GM13976 (cell line): ENCODE data around the gene PSME2.

Experiments
- DNase-seq: peaks from one replicate; pipeline ENCODE4 v3.0.0; 2012; ENCODE audit warnings: low spot score
- in situ Hi-C: fragments of 300-500 bp; cut with MboI; formaldehyde crosslinking; loops from one replicate; pipeline ENCODE4 v1.12.0; 2022; ENCODE audit warnings: low sequenced_read_pairs, mixed read lengths, inconsistent platforms; ENCODE audit not compliant: unreplicated experiment
- TF ChIP-seq, protein P1 (sequence below): IDR thresholded peaks from 2 replicates; pipeline ENCODE4 v1.5.1; 2012; ENCODE audit warnings: borderline replicate concordance, mild to moderate bottlenecking; ENCODE audit not compliant: insufficient read depth; ENCODE audit errors: extremely low read depth, missing control alignments, control extremely low read depth

PSME2 gene

DNA sequence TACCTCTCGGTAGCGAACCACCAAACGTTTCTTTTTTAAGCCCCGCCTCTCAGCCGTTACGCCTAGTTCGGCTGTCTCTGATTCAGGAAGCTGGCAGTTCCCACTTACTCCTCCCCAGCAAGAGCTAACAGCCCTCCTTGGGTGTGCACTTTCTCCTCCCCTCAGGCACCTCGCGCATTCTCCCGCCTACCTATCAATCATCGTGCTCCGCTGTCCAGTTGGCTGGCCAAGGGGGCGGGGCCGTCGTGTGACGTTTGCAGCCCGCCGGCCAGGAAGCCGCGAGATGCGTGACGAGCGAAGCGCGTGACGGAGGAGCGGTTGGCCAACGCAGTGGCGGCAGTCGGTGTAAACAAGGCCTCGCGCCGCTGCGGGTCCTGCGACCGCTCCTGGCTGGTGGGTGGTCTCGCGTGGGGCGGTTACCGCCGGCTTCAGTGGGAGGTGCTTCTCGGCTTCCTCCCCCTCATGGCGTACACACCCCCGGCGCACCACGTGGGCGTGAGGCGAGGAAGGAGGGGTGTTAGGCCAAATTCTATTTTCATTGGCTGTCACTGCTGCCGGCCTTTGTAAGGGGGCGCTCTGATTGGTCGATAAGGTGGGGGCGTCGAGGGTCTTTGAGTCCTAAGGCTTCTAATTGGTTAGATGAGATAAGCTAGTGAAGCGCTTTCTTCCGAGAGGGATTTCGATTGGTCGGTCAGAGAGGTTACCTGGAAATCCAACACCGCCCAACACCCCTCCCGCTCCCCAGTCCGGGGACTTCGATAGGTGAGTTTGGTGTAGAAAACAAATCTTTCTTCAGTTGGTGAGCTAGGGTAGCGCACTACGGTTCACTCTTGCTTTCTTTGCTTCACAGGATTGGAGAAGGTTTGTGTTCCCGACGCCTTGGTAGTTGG, 31.6 kb downstream of the PSME2 start, which contains the start of the genes DCAF11 and NRL:
DCAF11 (plus strand) TSS at position 246 of the 890 bp plus-strand sequence. CDS start 818 bp downstream, outside the sequence.
NRL (minus strand) TSS at position 418 of the 890 bp plus-strand sequence. CDS start 32,101 bp downstream, outside the sequence.
- TF ChIP-seq, protein P1, sequence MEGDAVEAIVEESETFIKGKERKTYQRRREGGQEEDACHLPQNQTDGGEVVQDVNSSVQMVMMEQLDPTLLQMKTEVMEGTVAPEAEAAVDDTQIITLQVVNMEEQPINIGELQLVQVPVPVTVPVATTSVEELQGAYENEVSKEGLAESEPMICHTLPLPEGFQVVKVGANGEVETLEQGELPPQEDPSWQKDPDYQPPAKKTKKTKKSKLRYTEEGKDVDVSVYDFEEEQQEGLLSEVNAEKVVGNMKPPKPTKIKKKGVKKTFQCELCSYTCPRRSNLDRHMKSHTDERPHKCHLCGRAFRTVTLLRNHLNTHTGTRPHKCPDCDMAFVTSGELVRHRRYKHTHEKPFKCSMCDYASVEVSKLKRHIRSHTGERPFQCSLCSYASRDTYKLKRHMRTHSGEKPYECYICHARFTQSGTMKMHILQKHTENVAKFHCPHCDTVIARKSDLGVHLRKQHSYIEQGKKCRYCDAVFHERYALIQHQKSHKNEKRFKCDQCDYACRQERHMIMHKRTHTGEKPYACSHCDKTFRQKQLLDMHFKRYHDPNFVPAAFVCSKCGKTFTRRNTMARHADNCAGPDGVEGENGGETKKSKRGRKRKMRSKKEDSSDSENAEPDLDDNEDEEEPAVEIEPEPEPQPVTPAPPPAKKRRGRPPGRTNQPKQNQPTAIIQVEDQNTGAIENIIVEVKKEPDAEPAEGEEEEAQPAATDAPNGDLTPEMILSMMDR = no peak
- in situ Hi-C loops = no loop called here

DNA sequence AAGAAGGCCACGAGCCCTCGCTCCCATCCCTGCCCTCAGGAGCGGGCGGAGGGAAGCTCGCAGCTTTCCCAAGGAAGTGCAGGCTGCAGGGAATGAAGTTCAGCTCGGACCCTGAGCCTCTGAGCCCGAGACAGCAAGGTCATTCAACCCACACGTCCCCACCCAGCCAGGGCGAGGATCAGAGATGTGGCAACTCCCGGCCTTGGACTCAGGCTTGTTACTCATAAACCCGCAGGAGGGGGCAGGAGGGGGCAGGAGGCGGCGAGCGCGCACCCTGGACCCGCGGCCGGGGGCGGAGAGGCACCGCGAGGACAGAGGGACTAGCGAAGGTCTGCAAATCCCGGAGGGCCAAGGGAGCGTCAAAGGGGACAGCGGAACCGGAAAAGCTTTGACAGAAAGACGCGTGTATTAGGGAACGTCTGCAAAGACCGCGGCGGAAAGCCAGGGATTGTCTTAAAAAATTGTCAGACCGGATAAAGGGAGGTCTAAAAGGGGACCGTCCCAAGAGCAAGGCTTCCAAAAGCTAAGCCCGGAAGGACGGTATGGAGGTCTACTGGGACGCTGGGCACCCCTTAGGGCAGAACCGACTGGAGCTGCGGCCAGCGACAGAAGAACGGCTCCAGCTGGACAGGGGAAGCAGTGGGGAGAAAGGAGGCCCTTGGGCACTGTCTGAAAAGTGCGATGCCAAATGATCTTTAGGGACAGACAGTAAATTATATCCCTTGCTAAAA, 32.4 kb downstream of the PSME2 start:
- peak; percentile 85 for DNase-seq
- in situ Hi-C loops = no loop called here
- TF ChIP-seq, protein P1 = no peak

More for the DNA sequence above, 31.6 kb downstream of the PSME2 start, which contains the start of the genes DCAF11 and NRL:
- peak; percentile 98 for DNase-seq

DNA sequence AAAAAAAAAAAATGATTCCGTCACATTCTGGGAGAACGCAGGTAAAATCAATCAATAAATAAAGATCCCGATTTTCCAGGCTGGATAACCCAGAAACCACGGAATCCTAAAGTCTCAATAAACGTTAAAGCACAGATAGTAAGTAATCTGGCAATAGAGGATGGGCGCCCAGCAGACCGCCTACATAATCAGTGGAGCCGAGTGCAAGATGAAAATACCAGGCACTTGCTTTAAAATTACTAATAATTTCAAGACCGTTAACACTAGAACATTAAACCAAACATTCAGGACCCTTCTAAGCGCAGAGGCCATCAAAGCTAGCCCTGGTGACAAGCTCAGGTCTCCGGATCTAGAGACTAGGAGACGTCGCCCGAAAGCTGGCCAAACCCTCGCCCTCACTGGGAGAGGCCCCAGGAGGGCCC, 33.0 kb downstream of the PSME2 start:
- in situ Hi-C loops = no loop called here

DNA sequence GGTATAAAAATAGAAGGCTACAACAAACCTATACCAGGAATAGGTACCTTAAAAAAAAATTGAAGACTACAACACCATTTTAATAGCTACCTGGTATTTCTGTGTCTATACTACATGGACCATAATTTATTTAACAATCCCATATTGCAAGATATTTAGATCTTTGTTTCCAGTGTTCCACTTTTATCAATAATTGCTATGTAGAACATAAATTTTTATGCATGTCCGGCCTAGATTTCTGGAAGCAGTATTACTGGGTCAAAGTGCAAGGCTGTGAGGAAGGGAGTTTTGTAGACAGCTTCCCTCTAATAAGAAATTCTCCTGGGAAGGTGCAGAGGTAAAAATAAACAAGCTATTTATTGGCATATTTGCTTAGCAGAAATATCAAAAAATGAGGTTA, 35.9 kb downstream of the PSME2 start:
- no peak for DNase-seq
- TF ChIP-seq, protein P1 = no peak
- in situ Hi-C loops = no loop called here

More for the DNA sequence above, 33.0 kb downstream of the PSME2 start:
- DNase-seq = no peak
- TF ChIP-seq, protein P1 = no peak

DNA sequence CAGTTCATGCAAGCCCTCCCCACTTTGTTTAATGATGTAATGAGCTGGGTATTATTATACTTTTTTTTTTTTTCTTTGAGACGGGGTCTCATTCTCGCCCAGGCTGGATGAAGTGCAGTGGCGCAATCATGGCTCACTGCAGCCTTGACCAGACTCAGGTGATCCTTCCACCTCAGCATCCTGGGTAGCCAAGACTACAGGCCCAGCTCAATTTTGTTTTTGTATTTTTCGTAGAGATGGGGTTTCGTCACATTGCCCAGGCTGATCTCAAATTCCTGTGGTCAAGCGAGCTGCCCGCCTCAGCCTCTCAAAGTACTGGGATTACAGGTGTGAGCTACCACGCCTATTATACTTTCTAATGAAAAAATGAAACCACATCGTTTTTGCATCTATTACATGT, 36.4 kb downstream of the PSME2 start:
- no peak for DNase-seq
- in situ Hi-C loops = no loop called here
- TF ChIP-seq, protein P1 = no peak

DNA sequence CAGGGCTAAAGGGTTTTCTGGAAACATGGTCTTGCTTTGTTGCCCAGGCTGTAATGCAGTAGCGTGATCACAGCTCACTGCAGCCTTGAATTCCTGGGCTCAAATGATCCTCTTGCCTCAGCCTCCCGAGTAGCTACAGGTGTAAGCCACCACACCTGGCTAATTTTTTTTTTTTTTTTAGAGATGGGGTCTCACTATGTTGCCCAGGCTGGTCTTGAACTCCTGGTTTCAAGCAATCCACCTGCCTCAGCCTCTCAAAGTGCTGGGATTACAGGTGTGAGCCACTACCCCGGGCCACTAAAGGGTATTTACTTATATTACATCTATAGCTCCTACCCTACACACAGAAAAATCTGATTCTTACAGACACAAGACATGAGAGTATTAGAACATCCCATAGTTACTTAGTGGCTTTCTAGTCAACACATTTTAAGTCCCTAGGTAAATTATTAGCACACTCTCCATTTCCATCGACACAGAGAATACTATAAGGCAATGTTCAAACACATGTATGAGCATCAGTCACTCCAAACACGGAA, 38.0 kb downstream of the PSME2 start:
- no peak for DNase-seq
- in situ Hi-C loops = no loop called here
- TF ChIP-seq, protein P1 = no peak
